SJSA1 (cell line): ENCODE data around the gene TUBGCP2. TPM values are rescaled to one million over a fixed set of nuclear protein-coding genes. Genes with fewer than 3 reads are reported as not detected.
"Not testable (repeated sequence)": the region's sequence is repeated elsewhere in the genome, so short reads cannot be mapped to it uniquely, and the experiment has no call there.

Experiments used
- DNase-seq, 2 experiments: peaks; one replicate each; pipeline ENCODE4 v3.0.0-alpha.2; 2015 to 2020; ENCODE audit warnings: low spot score in 2 of 2, low read depth in 1 of 2
- H3K27ac ChIP-seq: fragments of 250-450 bp; sonication (Bioruptor Pico); 2 replicates; pipeline ENCODE4 v1.5.1; 2020; ENCODE audit warnings: mild to moderate bottlenecking, moderate library complexity
- H3K27me3 ChIP-seq: fragments of 250-450 bp; sonication (Bioruptor Pico); replicated peaks from 2 replicates; pipeline ENCODE4 v1.5.1; 2020; ENCODE audit warnings: mild to moderate bottlenecking, moderate library complexity
- H3K36me3 ChIP-seq: fragments of 250-450 bp; sonication (Bioruptor Pico); 2 replicates; pipeline ENCODE4 v1.5.1; 2020; ENCODE audit warnings: mild to moderate bottlenecking
- H3K4me1 ChIP-seq: fragments of 250-450 bp; sonication (Bioruptor Pico); replicated peaks from 2 replicates; pipeline ENCODE4 v1.6.1; 2021; ENCODE audit warnings: mild to moderate bottlenecking
- H3K4me3 ChIP-seq: fragments of 250-450 bp; sonication (Bioruptor Pico); 2 replicates; pipeline ENCODE4 v1.5.1; 2020; ENCODE audit warnings: mild to moderate bottlenecking
- H3K9me3 ChIP-seq: fragments of 250-450 bp; sonication (Bioruptor Pico); replicated peaks from 2 replicates; pipeline ENCODE4 v1.5.1; 2020; ENCODE audit warnings: mild to moderate bottlenecking
- total RNA-seq: library from RNA; depleted of rRNA; stranded (reverse); fragments of >200 nt; shearing (Covaris generic); gene quantifications from 2 replicates; pipeline ENCODE4 v1.2.3, GENCODE V29; 2014

Gene TUBGCP2
- total RNA-seq, 1 experiment from 2014 or later: 74.3 TPM

DNA sequence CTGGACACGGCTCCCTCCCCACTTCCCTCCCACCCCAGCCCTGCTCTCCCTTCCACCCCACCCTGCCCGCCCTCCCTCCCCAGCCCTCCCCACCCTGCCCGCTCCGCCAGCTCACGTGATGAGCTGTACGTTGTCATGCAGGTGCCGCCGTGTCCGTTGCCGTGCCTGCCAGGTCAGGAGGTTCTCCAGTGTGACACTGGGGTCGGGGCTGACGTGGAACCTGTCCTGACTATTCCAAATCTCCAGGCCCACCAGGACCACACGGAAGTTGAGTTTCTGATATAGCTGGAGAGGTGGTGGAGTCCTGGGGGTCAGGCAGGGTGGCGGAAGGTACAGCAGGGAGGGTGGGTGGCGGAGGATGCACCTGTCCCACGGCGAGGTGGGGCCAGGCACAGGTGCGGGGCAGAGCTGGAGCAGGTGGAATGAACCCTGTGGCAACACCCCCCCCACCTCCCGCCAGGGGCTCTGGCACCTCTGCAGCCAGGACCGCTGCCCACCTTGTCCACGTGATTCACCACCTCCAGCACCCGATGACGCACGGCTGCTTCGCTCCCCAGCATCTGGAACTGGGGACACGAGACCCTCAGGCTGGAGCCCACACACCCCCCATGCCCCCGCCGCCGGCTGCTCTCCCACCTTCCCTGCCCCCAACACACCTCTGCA lies 36.2 kb downstream of the TUBGCP2 start:
- no peaks in the 10 kb centered on the region for H3K4me1 ChIP-seq
- peaks cover 17% of the 10 kb centered on the region for H3K27me3 ChIP-seq
- H3K36me3 ChIP-seq: no peaks in the 10 kb centered on the region
- no peak for DNase-seq
- no peaks in the 10 kb centered on the region for H3K9me3 ChIP-seq
- H3K4me3 ChIP-seq: no peak overlapping the region
- H3K27ac ChIP-seq: no peak overlapping the region

DNA sequence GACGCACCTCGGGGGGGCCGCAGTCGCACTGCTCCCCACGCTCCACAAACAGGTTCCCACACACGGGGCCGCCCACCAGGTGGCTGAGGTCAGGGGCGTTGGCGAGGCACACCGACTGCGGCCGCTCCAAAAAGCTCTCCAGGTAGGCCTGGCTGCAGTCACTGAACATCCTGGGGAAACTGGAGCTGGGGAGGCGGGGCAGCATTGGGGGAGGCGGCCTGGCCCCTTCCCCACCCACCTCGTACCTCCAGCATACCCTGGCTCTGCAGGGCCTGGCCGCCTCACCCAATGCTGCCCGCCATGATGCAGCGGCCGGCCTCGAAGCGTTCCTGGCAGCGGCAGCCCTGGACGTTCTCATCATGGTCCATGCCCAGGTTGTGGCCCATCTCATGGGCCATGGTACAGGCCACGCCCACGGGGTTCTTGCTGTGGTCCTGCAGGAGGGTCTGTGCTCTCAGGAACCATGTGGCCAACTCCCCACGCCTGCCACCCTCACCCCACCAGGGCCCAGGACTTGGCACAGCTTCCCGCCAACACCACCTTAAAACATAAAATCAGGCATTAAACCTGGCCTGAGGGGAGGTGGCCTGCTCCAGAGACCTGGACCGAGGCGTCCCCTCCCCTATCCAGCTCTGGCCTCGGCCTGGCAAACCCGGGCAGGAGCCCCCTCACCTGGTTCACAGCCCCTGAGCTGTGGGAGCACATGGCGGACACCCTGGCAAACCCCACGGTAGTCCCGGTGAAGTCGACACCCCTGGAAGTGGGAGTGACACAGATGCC lies 37.0 kb downstream of the TUBGCP2 start:
- no peak overlapping the region for H3K27ac ChIP-seq
- H3K36me3 ChIP-seq: no peaks in the 10 kb centered on the region
- H3K27me3 ChIP-seq: peaks cover 15% of the 10 kb centered on the region
- no peaks in the 10 kb centered on the region for H3K4me1 ChIP-seq
- no peaks in the 10 kb centered on the region for H3K9me3 ChIP-seq
- no peak overlapping the region for H3K4me3 ChIP-seq
- DNase-seq: no peak

DNA sequence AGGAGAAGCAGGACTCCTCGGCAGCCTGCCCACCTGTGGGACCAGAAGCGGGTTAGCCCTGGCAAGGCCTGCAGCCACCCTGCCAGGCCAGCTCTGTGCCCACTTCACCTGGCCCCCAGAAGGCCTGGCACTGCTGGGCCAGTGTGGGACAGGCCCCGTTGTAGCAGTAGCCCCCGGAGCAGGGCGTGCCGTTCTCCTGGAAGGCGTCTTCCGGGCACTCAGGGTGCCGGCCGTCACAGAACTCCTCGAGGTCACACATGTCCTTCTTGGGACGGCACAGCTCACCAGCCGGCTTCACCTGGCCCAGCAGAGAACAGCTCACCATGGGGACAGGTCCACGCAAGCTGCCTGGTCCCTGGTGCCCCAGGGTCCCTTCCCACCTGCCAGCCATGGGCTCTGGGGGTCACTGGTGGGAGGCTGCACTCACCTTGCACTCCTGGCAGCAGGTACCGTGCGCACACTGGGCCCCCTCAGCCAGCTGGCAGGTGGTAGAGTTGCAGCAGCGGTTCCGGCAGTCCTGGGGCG lies 37.8 kb downstream of the TUBGCP2 start:
- no peak for DNase-seq
- H3K9me3 ChIP-seq: no peaks in the 10 kb centered on the region

DNA sequence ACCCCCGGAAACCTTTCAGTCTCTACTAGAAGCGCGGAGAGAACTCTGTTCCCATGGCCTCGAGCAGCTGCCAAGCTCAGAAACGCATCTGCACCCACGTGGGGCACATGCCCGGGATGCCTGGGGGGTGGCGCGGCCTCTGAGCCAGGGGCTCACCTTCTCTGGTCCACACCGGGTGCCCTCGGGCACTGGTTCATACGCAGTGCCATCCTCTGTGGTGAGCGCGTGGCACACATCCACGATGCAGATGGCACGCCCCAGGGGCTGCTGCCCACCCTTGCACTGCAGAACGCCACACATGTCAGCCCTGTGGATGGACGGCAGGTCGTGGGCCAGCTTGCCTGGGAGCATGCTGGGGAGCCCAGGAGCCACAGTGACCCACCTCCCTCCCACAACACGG lies 38.5 kb downstream of the TUBGCP2 start:
- no peak for DNase-seq

More for the DNA sequence above, 37.8 kb downstream of the TUBGCP2 start:
- no peak overlapping the region for H3K27ac ChIP-seq
- no peak overlapping the region for H3K4me3 ChIP-seq
- no peaks in the 10 kb centered on the region for H3K36me3 ChIP-seq
- peaks cover 6% of the 10 kb centered on the region; the same call in 1 of the 2 replicates for H3K27me3 ChIP-seq
- no peaks in the 10 kb centered on the region for H3K4me1 ChIP-seq

DNA sequence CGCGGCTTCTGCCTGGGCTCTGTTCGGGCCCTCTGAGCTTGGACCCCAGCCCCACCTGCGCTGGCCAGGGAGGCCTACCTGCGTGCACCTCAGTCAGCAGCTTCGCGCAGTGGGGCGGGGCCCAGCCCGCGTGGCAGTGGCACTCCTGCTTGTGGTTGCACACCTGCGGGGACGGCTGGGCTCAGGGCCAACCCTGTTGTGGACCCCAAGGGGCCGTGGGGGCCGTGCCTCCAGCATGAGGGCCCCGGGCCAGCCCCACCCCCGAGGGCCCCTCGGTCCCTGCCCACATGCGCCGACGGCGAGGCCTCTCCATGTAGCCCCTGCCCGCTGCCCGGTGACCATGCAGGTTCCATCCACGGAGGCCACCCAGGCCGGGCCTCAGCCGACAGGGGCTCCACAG lies 39.3 kb downstream of the TUBGCP2 start:
- no peak overlapping the region for H3K4me3 ChIP-seq
- DNase-seq: no peak
- H3K27me3 ChIP-seq: no peaks in the 10 kb centered on the region
- H3K36me3 ChIP-seq: no peaks in the 10 kb centered on the region
- no peaks in the 10 kb centered on the region for H3K4me1 ChIP-seq
- H3K27ac ChIP-seq: no peak overlapping the region
- no peaks in the 10 kb centered on the region for H3K9me3 ChIP-seq

More for the DNA sequence above, 38.5 kb downstream of the TUBGCP2 start:
- H3K27ac ChIP-seq: no peak overlapping the region
- H3K4me1 ChIP-seq: no peaks in the 10 kb centered on the region
- H3K9me3 ChIP-seq: no peaks in the 10 kb centered on the region
- H3K36me3 ChIP-seq: no peaks in the 10 kb centered on the region
- H3K4me3 ChIP-seq: no peak overlapping the region
- H3K27me3 ChIP-seq: no peaks in the 10 kb centered on the region; the same call in 1 of the 2 replicates

DNA sequence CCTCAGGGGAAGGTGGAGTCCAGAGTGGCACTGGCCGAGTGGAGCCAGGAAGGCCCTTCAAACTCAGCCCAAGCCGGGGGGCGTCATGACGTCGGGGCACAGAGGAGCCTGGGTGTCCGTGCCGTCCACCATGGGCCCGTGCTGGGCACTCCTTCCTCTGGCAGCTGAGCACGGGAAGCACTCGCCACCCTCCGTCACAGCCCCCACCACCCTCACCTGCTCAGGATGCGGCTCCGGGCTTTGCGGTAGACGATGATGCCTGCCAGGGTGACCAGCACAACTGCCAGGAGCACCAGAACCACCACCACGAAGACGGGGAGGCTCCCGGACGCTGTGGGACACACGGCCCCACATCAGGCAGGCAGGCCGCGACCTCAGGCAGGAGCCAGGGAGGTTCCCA lies 40.1 kb downstream of the TUBGCP2 start:
- Histone ChIP-seq H3K36me3 (no peaks in the 10 kb centered on the region), H3K27ac (no peak overlapping the region), H3K4me1 (no peaks in the 10 kb centered on the region), H3K9me3 (no peaks in the 10 kb centered on the region), H3K27me3 (no peaks in the 10 kb centered on the region), H3K4me3 (no peak overlapping the region)
- DNase-seq: no peak

DNA sequence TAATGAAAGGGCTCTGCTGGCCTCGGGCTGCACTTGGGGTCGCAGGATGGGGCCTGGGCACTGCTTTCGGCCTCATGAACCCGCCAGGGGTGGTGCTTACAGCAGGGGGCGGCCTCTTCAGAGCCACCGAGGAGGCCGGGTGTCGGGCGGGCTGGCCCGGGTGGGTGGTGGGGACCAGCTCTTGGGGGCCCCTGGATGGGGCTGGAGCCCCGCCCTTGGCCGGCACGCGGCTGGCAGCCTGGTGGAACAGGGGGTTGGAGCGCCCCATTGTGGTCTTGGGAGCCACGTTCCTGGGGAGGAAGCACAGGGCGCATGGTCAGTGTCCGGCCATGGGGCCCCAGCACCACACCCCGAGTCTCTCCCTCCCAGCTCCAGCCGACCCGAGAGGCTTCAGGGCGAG lies 40.8 kb downstream of the TUBGCP2 start:
- H3K27me3 ChIP-seq: no peaks in the 10 kb centered on the region; the same call in 1 of the 2 replicates
- no peak for DNase-seq
- H3K9me3 ChIP-seq: no peaks in the 10 kb centered on the region

DNA sequence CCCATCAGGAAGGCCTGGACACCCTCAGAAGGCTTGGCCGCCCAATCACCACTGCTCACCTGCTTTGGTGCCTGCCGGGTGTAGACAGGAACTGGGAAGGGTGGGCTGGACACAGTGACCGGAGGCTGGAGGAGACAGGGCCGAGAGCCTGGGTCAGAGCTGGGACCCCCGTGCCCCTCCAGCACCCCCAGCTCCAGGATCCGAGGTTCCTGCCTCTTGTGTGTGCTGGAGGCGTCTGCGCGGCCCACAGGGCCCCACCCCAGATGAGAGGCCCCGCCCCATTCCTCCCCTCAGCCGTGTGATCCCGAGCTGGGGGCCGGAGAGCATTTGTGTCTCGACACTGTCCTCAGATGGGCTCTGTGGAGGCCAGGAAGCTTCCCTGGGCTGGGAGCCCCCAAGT lies 41.4 kb downstream of the TUBGCP2 start:
- Histone ChIP-seq H3K4me3 (no peak overlapping the region), H3K4me1 (no peaks in the 10 kb centered on the region), H3K36me3 (no peaks in the 10 kb centered on the region), H3K27ac (no peak overlapping the region), H3K9me3 (no peaks in the 10 kb centered on the region), H3K27me3 (no peaks in the 10 kb centered on the region; the same call in 1 of the 2 replicates)
- DNase-seq: no peak

More for the DNA sequence above, 40.8 kb downstream of the TUBGCP2 start:
- H3K27ac ChIP-seq: no peak overlapping the region
- H3K36me3 ChIP-seq: no peaks in the 10 kb centered on the region
- no peaks in the 10 kb centered on the region for H3K4me1 ChIP-seq
- no peak overlapping the region for H3K4me3 ChIP-seq

DNA sequence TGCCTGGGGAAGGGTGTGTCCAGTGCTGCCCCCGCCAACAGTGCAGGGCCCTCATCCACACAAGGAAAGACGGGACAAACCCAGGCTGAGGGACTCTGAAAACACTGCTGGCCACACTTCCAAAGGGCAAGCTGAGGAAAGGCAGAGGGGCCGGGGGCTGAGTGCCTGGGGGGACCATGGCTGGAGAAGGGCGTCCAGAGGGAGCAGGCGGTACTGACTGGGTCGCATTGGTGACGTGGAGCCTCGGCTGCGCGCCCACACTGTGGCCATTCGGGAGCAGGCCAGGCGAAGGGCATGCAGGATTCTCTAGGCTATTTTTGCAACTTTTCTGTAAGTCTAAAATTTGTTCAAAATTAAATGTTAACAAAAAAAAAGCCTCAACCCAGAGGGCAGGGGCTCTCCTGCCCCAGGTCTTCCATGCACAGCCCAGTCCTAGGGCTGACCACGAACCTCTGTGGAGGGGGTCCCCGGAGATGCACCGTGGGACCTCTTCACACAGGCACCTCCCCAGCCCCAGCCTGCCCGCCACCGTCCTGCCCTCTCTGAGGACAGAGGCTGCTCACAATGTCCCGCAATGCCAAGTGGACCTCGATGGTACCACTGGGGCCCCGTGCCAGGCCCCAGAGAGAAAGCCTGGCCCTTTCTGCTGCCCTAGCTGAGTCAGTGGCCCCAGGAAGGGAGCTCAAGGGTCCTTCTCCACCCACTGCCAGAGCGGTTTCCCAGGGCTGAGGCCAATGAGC lies 42.4 kb downstream of the TUBGCP2 start:
- peaks cover 2% of the 10 kb centered on the region; the same call in 1 of the 2 replicates for H3K36me3 ChIP-seq
- H3K9me3 ChIP-seq: peaks cover 3% of the 10 kb centered on the region; the same call in 1 of the 2 replicates
- DNase-seq: no peak
- H3K27ac ChIP-seq: no peak overlapping the region
- no peaks in the 10 kb centered on the region; the same call in 1 of the 2 replicates for H3K27me3 ChIP-seq
- peaks cover 5% of the 10 kb centered on the region for H3K4me1 ChIP-seq
- no peak overlapping the region for H3K4me3 ChIP-seq

DNA sequence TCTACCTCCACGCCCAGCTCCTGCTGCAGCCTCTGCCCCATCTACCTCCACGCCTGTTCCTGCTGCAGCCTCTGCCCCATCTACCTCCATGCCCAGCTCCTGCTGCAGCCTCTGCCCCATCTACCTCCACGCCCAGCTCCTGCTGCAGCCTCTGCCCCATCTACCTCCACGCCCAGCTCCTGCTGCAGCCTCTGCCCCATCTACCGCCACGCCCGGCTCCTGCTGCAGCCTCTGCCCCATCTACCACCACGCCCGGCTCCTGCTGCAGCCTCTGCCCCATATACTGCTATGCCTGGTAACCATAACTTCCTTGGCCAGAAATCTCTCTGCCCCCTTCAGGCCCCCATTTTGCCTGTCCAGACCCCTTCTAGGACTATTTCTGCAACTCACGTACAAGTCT lies 43.6 kb downstream of the TUBGCP2 start:
- H3K4me3 ChIP-seq, H3K36me3 ChIP-seq, H3K27ac ChIP-seq, H3K9me3 ChIP-seq, DNase-seq, H3K27me3 ChIP-seq, H3K4me1 ChIP-seq: not testable (repeated sequence)

DNA sequence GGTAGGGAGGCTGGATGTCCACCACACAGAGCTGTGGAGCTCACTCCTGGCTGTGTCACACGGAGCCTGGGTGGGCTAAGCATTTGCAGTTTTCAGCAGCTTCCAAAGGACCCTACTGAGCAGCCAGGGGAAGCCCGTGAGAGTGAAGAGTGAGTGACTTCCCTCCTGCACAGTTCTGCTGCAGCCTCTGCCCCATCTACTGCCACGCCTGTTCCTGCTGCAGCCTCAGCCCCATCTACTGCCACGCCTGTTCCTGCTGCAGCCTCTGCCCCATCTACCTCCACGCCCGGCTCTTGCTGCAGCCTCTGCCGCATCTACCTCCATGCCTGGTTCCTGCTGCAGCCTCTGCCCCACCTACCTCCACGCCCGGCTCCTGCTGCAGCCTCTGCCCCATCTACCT lies 44.2 kb downstream of the TUBGCP2 start:
- Histone ChIP-seq H3K27ac (no peak overlapping the region), H3K9me3 (peaks cover 3% of the 10 kb centered on the region; the same call in 1 of the 2 replicates), H3K4me1 (peaks cover 14% of the 10 kb centered on the region), H3K36me3 (peaks cover 2% of the 10 kb centered on the region; the same call in 1 of the 2 replicates), H3K4me3 (no peak overlapping the region), H3K27me3 (no peaks in the 10 kb centered on the region; the same call in 1 of the 2 replicates)
- DNase-seq: no peak

DNA sequence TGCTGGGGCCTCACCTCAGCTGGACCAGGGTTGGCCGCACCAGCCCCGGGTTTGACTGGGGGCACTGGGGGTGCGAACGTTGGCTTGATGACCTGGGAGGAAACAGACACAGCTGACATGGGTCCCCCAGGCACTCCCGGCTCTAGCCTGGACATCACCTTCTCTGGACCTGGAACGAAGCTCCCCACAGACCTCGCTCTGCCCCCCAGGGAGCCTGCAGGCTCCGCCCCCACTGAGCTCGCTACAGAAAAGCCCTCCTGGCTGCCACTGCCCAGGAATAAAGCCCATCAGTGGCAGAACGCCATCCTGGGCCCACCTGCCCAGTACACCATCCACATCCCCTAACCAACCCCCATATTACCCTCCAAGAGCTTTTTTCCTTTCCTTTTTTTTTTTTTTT lies 45.0 kb downstream of the TUBGCP2 start:
- peaks cover 2% of the 10 kb centered on the region; the same call in 1 of the 2 replicates for H3K36me3 ChIP-seq
- H3K9me3 ChIP-seq: peaks cover 3% of the 10 kb centered on the region; the same call in 1 of the 2 replicates
- no peaks in the 10 kb centered on the region; the same call in 1 of the 2 replicates for H3K27me3 ChIP-seq
- no peak overlapping the region for H3K4me3 ChIP-seq
- no peak overlapping the region for H3K27ac ChIP-seq
- H3K4me1 ChIP-seq: peaks cover 22% of the 10 kb centered on the region
- no peak for DNase-seq

DNA sequence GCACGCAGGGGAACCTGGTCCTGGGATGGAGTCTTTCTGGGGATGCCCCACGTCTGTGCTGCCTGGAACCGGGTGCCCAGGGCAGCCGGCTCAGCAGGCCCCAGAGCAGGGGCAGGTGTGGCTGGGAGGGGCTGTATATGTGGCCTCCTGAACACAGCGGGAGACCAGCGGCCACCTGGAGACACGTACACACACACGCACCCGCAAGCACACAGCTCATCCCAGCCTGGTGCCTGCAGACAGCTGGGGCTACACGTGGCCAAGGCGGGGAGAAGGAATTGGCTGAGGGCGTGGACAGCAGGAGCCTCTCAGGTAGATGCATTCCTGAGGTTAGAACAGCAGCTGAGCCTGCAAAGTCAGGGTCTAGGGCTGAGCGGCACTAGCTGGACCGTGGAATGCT lies 46.0 kb downstream of the TUBGCP2 start:
- H3K4me1 ChIP-seq: peaks cover 25% of the 10 kb centered on the region
- no peak overlapping the region for H3K27ac ChIP-seq
- H3K36me3 ChIP-seq: peaks cover 2% of the 10 kb centered on the region; the same call in 1 of the 2 replicates
- no peak for DNase-seq
- H3K9me3 ChIP-seq: peaks cover 3% of the 10 kb centered on the region; the same call in 1 of the 2 replicates
- H3K4me3 ChIP-seq: no peak overlapping the region
- no peaks in the 10 kb centered on the region; the same call in 1 of the 2 replicates for H3K27me3 ChIP-seq
